WI38 (cell line): ENCODE data around the gene WWOX.

Source experiments
- H3K4me3 ChIP-seq: 2 replicates; pipeline ENCODE4 v1.5.1; 2011; ENCODE audit warnings: low read depth, mild to moderate bottlenecking, control low read depth, low read length
- TF ChIP-seq, protein P1 (sequence below): IDR thresholded peaks from 2 replicates; pipeline ENCODE4 v1.5.1; 2012; ENCODE audit warnings: low read depth, mild to moderate bottlenecking, control low read depth, low read length

Gene WWOX

DNA sequence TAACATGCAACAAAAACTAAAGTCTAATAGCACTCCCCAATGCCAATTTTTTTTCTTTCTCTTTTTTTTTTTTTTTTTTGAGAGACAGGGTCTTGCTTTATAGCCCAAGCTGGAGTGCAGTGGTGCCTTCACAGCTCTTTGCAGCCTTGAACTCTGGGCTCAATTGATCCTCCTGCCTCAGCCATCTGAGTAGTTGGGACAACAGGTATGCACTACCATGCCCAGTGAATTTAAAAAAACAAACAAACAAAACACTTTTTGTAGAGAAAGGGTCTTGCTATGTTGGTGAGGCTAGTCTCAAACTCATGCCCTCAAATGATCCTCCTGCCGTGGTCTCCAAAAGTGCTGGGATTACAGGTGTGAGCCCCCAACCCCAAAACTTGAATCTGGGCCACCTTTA, 632.3 kb downstream of the WWOX start:
- no peak overlapping the region for H3K4me3 ChIP-seq
- TF ChIP-seq, protein P1, sequence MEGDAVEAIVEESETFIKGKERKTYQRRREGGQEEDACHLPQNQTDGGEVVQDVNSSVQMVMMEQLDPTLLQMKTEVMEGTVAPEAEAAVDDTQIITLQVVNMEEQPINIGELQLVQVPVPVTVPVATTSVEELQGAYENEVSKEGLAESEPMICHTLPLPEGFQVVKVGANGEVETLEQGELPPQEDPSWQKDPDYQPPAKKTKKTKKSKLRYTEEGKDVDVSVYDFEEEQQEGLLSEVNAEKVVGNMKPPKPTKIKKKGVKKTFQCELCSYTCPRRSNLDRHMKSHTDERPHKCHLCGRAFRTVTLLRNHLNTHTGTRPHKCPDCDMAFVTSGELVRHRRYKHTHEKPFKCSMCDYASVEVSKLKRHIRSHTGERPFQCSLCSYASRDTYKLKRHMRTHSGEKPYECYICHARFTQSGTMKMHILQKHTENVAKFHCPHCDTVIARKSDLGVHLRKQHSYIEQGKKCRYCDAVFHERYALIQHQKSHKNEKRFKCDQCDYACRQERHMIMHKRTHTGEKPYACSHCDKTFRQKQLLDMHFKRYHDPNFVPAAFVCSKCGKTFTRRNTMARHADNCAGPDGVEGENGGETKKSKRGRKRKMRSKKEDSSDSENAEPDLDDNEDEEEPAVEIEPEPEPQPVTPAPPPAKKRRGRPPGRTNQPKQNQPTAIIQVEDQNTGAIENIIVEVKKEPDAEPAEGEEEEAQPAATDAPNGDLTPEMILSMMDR = no peak

DNA sequence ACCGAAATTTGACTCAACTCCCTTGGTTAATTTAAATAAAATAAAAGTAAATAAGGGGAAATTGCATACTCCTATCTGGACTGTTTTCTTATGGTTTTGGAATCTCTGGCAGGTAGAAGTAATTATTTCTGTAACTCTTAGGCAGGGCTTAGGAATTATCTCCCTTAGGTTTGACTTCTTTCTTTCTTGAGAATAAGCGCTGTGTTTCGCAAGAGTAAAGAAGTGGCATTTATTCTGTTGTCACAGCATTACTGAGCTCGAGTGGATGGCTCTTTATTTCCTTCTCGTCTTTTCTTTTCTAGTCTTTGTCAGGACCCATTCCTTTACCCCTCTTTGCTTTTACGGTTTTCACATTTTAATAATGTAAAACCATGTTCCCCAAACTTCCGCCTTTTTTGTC, 633.2 kb downstream of the WWOX start:
- TF ChIP-seq, protein P1 = no peak
- H3K4me3 ChIP-seq = no peak overlapping the region

DNA sequence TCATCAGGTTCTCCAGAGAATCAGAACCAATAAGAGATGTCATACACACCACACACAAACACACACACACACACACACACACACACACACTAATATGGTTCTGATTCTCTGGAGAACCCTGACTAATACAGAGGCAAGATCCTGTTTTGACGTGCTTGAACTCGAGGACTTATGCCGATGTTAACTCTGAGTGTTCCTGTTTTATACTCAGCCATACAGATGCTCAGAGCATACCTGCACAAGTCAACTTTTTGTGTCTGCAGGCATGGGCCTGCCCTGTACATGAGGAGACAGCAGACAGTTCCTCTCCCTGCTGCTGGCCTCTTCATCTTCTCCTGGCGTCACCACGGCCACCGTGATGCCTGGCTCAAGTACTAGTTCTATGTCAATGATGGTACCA, 635.9 kb downstream of the WWOX start:
- H3K4me3 ChIP-seq = no peak overlapping the region
- TF ChIP-seq, protein P1 = no peak

DNA sequence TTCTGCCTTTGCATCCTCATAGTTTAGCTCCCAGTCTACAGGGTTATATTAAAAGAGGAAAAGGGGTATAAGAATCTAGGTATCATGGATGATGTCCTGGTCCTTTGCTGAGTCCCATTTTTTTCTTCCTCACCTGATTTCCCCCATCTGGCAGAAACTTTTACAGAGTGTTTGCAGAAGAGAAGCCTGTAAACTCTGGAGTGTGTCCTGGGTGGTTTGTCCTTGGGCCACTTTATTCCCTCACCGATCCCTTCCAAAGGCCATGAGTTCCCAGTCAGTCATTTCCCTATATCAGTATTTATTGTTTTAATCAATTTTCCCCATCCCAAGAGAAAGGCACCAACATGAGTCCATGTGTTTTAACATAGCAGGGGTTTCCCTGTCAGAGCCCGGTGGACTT, 638.2 kb downstream of the WWOX start:
- TF ChIP-seq, protein P1 = no peak
- no peak overlapping the region for H3K4me3 ChIP-seq

DNA sequence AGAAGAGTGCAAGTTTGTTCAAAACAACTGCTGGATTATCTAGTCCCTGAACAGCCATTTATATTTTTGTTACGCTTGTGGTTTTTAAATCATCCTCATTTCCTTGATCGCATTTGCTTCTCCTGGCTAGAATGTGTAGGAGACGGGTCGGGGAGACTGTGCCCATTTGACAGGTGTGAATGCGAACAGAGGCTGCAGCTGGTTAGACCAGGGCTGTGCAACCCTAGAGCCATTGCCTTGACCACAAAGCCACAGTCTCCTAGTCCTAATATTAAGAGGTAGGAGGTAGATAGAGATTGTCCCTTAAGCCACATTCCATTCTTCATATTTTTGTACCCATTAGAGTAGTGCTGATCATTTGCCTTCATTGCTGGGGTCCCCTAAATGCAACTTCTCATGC, 639.1 kb downstream of the WWOX start:
- no peak overlapping the region for H3K4me3 ChIP-seq
- TF ChIP-seq, protein P1 = no peak

DNA sequence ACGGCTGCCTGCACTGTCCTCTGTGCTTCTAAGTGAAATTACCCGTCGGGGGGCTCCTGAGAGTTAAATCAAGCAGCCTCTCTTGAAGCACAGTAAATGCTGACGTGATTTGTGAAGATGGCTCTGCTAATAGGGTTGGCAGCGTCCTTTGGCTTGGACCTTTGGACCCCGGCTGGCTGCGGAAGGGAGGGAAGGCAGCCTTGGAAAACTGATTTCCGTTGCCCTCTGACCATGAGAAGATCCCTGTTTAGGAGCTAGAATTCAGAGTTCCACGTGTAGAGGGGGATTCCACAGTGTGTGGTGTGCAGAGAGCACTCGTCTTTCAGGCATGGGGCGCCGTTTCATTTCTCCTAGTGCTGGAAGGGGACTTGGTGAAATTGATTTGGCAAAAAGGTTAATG, 640.8 kb downstream of the WWOX start:
- TF ChIP-seq, protein P1 = no peak
- no peak overlapping the region for H3K4me3 ChIP-seq

DNA sequence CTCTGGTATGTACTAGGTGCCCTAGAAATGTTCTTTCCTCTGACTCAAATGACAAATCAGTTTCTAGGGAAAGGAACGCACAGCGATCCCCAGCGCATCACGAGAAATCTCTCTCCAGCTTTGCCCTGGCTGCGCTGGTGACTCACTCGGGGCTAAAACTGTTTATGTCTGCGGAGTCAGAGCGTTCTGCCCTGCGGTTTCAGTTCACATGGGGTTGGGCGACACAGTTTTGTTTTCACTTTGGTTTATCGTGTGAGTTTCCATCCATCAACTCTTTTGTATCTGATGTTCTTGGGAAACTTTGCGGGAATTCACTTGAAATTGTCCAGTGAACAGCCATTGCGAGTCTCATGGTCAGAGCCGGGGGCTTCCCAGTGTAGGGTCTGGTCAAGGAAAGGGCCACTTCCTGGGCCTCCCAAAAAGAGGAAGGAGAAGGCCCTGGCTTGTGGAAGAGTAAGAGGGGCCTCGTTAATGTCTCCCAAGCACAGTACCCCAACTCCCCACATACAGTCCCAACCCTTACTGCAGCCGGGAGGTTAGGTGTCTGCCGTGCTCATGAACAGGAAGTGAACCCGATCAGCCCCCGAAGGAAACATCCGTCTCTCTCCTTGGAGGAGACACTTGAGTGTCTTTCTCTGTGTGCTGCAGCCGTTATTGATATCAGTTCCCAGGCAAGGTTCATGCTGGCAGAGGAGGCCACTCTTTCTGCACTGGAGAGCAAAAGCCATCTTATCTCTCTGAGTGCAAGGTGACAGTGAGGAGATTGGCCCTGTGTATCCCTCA, 643.2 kb downstream of the WWOX start:
- H3K4me3 ChIP-seq = no peak overlapping the region
- TF ChIP-seq, protein P1 = no peak
